GM23338 (cell line): ENCODE results near the gene CYB5R4. TPM values are rescaled to one million over a fixed set of nuclear protein-coding genes. Genes with fewer than 3 reads are reported as not detected.

Experiments used
- ATAC-seq: fragments of 200-7000 bp; cut with Tn5 transposase; 3 replicates; pipeline ENCODE4 v1.9.1; 2020
- DNase-seq: peaks from one replicate; pipeline ENCODE4 v3.0.0-alpha.2; 2015; ENCODE audit warnings: low spot score
- H2AFZ ChIP-seq: fragments of 200-600 bp; sonication (generic); 2 replicates; pipeline ENCODE4 v1.8.0; 2016; ENCODE audit warnings: antibody characterized with exemption, mild to moderate bottlenecking, moderate library complexity
- H3F3A ChIP-seq: fragments of 200-600 bp; sonication (generic); replicated peaks from 2 replicates; pipeline ENCODE4 v1.8.0; 2017; ENCODE audit warnings: antibody characterized with exemption, mixed run types, low read depth
- H3K27ac ChIP-seq: fragments of 200-600 bp; sonication (generic); 2 replicates; pipeline ENCODE4 v1.6.1; 2016; ENCODE audit warnings: low read depth
- H3K27me3 ChIP-seq: fragments of 200-600 bp; sonication (generic); 2 replicates; pipeline ENCODE4 v1.8.0; 2016; ENCODE audit warnings: mild to moderate bottlenecking, mixed run types, moderate library complexity; ENCODE audit not compliant: insufficient read depth
- H3K36me3 ChIP-seq: fragments of 200-600 bp; sonication (generic); 2 replicates; pipeline ENCODE4 v1.8.0; 2016; ENCODE audit warnings: mild to moderate bottlenecking; ENCODE audit not compliant: insufficient read depth
- H3K4me1 ChIP-seq: fragments of 200-600 bp; sonication (generic); 2 replicates; pipeline ENCODE4 v1.8.0; 2016; ENCODE audit warnings: mild to moderate bottlenecking, moderate library complexity; ENCODE audit not compliant: insufficient read depth
- H3K4me2 ChIP-seq: fragments of 200-600 bp; sonication (generic); 2 replicates; pipeline ENCODE4 v1.7.1; 2017; ENCODE audit warnings: mixed run types
- H3K4me3 ChIP-seq: fragments of 200-600 bp; sonication (generic); 2 replicates; pipeline ENCODE4 v1.6.1; 2016; ENCODE audit warnings: mixed run types
- H3K79me2 ChIP-seq: fragments of 200-600 bp; sonication (generic); replicated peaks from 2 replicates; pipeline ENCODE4 v1.8.0; 2017; ENCODE audit warnings: mild to moderate bottlenecking; ENCODE audit not compliant: insufficient read depth
- H3K9me2 ChIP-seq: fragments of 200-600 bp; sonication (generic); 2 replicates; pipeline ENCODE4 v1.8.0; 2017; ENCODE audit not compliant: insufficient read depth
- H4K20me1 ChIP-seq: fragments of 200-600 bp; sonication (generic); replicated peaks from 2 replicates; pipeline ENCODE4 v1.8.0; 2017; ENCODE audit warnings: mild to moderate bottlenecking; ENCODE audit not compliant: insufficient read depth
- H3K27ac Mint-ChIP-seq: 2 replicates; pipeline ENCODE4 v1.8.0; 2020; ENCODE audit warnings: inconsistent platforms, mild to moderate bottlenecking, moderate library complexity, mixed read lengths
- H3K27me3 Mint-ChIP-seq: 3 replicates; pipeline ENCODE4 v1.8.0; 2022; ENCODE audit warnings: low read depth, mild to moderate bottlenecking, moderate library complexity, mixed read lengths, inconsistent platforms; ENCODE audit not compliant: insufficient read depth, poor library complexity
- H3K36me3 Mint-ChIP-seq: 3 replicates; pipeline ENCODE4 v1.8.0; 2021; ENCODE audit warnings: low read depth, mild to moderate bottlenecking, inconsistent platforms, moderate library complexity, mixed read lengths
- H3K4me1 Mint-ChIP-seq: 3 replicates; pipeline ENCODE4 v1.8.0; 2020; ENCODE audit warnings: mild to moderate bottlenecking, inconsistent platforms, mixed read lengths
- H3K4me3 Mint-ChIP-seq: 3 replicates; pipeline ENCODE4 v1.8.0; 2021; ENCODE audit warnings: moderate library complexity, mild to moderate bottlenecking, inconsistent platforms, mixed read lengths
- H3K9me3 Mint-ChIP-seq: 3 replicates; pipeline ENCODE4 v1.8.0; 2020; ENCODE audit warnings: moderate library complexity, mild to moderate bottlenecking, inconsistent platforms, mixed read lengths
- EZH2phosphoT487 ChIP-seq: fragments of 200-600 bp; sonication (generic); IDR thresholded peaks from one replicate; pipeline ENCODE4 v1.8.1; 2018; ENCODE audit warnings: antibody characterized with exemption; ENCODE audit not compliant: unreplicated experiment
- NANOG ChIP-seq: IDR thresholded peaks from 2 replicates; pipeline ENCODE4 v1.6.1; 2016; ENCODE audit warnings: antibody characterized with exemption, borderline replicate concordance
- POLR2AphosphoS5 ChIP-seq: IDR thresholded peaks from 2 replicates; pipeline ENCODE4 v1.6.1; 2016; ENCODE audit warnings: antibody characterized with exemption, low read depth
- STAT1 ChIP-seq: IDR thresholded peaks from one replicate; pipeline ENCODE4 v1.6.1; 2016; ENCODE audit warnings: antibody characterized with exemption; ENCODE audit not compliant: unreplicated experiment
- polyA plus RNA-seq: library from polyadenylated mRNA; unstranded; fragments of >200 nt; fragmentation: Nextera tagmentation; extraction: Ambion mirVana; gene quantifications from 2 replicates; pipeline ENCODE4 v1.2.1, GENCODE V29; 2016
- total RNA-seq: library from RNA; depleted of rRNA; stranded (reverse); fragments of >200 nt; shearing (Covaris generic); gene quantifications from 2 replicates; pipeline ENCODE4 v1.2.3, GENCODE V29; 2014
- TF ChIP-seq, protein P1 (sequence below): fragments of 250-450 bp; sonication (Bioruptor Pico); IDR thresholded peaks from 2 replicates; pipeline ENCODE4 v1.5.0; 2020; ENCODE audit warnings: mild to moderate bottlenecking, moderate library complexity
- TF ChIP-seq, protein P2 (sequence below), 2 experiments: fragments of 200-600 bp in 1 of 2; sonication (generic) in 1 of 2; conservative IDR thresholded peaks; 2 replicates each; pipeline versions ENCODE4 v1.5.1 to v1.6.1; 2016 to 2017; ENCODE audit warnings: antibody characterized with exemption in 2 of 2, low read depth in 2 of 2, mild to moderate bottlenecking in 2 of 2, moderate library complexity in 1 of 2
- TF ChIP-seq, protein P3 (sequence below): IDR thresholded peaks from 2 replicates; pipeline ENCODE4 v1.6.1; 2016; ENCODE audit warnings: antibody characterized with exemption

Gene CYB5R4
- total and polyA plus RNA-seq, 2 experiments from 2014 or later, result 8.9 to 17.2 TPM

DNA sequence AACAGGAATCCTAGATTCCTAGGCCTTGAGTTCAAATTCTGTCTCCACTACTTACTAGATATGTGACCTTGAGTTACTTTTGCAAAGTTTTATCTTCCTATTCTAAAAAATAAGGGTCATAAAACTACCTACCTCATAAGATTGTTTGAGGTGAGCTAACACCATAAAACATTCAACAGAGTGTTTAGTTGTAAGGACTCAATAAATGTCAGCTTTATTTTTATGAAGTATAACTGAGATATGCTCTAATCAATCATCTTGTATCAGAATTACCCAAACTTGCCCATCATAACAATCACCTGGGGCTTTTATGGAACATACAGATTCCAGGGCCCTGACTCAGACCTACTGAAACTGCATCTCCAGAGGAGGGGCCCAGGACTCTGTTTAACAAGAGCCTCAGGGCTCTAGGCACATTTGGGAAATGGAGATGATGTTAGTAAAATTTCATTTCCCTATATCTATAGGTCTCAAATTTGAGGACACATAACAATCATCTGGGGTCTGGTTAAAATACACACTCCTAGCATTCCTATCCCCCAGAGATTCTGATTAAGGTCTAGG lies 138.6 kb downstream of the CYB5R4 start (continued):
- TF ChIP-seq, protein P1, sequence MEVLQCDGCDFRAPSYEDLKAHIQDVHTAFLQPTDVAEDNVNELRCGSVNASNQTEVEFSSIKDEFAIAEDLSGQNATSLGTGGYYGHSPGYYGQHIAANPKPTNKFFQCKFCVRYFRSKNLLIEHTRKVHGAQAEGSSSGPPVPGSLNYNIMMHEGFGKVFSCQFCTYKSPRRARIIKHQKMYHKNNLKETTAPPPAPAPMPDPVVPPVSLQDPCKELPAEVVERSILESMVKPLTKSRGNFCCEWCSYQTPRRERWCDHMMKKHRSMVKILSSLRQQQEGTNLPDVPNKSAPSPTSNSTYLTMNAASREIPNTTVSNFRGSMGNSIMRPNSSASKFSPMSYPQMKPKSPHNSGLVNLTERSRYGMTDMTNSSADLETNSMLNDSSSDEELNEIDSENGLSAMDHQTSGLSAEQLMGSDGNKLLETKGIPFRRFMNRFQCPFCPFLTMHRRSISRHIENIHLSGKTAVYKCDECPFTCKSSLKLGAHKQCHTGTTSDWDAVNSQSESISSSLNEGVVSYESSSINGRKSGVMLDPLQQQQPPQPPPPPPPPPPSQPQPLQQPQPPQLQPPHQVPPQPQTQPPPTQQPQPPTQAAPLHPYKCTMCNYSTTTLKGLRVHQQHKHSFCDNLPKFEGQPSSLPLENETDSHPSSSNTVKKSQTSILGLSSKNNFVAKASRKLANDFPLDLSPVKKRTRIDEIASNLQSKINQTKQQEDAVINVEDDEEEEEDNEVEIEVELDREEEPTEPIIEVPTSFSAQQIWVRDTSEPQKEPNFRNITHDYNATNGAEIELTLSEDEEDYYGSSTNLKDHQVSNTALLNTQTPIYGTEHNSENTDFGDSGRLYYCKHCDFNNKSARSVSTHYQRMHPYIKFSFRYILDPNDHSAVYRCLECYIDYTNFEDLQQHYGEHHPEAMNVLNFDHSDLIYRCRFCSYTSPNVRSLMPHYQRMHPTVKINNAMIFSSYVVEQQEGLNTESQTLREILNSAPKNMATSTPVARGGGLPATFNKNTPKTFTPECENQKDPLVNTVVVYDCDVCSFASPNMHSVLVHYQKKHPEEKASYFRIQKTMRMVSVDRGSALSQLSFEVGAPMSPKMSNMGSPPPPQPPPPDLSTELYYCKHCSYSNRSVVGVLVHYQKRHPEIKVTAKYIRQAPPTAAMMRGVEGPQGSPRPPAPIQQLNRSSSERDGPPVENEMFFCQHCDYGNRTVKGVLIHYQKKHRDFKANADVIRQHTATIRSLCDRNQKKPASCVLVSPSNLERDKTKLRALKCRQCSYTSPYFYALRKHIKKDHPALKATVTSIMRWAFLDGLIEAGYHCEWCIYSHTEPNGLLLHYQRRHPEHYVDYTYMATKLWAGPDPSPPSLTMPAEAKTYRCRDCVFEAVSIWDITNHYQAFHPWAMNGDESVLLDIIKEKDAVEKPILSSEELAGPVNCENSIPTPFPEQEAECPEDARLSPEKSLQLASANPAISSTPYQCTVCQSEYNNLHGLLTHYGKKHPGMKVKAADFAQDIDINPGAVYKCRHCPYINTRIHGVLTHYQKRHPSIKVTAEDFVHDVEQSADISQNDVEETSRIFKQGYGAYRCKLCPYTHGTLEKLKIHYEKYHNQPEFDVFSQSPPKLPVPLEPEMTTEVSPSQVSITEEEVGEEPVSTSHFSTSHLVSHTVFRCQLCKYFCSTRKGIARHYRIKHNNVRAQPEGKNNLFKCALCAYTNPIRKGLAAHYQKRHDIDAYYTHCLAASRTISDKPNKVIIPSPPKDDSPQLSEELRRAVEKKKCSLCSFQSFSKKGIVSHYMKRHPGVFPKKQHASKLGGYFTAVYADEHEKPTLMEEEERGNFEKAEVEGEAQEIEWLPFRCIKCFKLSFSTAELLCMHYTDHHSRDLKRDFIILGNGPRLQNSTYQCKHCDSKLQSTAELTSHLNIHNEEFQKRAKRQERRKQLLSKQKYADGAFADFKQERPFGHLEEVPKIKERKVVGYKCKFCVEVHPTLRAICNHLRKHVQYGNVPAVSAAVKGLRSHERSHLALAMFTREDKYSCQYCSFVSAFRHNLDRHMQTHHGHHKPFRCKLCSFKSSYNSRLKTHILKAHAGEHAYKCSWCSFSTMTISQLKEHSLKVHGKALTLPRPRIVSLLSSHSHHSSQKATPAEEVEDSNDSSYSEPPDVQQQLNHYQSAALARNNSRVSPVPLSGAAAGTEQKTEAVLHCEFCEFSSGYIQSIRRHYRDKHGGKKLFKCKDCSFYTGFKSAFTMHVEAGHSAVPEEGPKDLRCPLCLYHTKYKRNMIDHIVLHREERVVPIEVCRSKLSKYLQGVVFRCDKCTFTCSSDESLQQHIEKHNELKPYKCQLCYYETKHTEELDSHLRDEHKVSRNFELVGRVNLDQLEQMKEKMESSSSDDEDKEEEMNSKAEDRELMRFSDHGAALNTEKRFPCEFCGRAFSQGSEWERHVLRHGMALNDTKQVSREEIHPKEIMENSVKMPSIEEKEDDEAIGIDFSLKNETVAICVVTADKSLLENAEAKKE (CRISPR knock-in tag), result no peak
- TF ChIP-seq, protein P2, sequence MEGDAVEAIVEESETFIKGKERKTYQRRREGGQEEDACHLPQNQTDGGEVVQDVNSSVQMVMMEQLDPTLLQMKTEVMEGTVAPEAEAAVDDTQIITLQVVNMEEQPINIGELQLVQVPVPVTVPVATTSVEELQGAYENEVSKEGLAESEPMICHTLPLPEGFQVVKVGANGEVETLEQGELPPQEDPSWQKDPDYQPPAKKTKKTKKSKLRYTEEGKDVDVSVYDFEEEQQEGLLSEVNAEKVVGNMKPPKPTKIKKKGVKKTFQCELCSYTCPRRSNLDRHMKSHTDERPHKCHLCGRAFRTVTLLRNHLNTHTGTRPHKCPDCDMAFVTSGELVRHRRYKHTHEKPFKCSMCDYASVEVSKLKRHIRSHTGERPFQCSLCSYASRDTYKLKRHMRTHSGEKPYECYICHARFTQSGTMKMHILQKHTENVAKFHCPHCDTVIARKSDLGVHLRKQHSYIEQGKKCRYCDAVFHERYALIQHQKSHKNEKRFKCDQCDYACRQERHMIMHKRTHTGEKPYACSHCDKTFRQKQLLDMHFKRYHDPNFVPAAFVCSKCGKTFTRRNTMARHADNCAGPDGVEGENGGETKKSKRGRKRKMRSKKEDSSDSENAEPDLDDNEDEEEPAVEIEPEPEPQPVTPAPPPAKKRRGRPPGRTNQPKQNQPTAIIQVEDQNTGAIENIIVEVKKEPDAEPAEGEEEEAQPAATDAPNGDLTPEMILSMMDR (conservative IDR thresholded peaks at IDR 0.05; ENCODE audit: low read depth in 2 of 2), result no peak
- no peak for TF ChIP-seq POLR2AphosphoS5

GRCh38 chr6:84001119-84001518 lies 141.6 kb downstream of the CYB5R4 start:
- no peak overlapping the region for H3K27ac ChIP-seq
- Mint-ChIP-seq H3K27me3 (peaks cover 1% of the 10 kb centered on the region), H3K27ac (no peak overlapping the region), H3K36me3 (peaks cover 8% of the 10 kb centered on the region), H3K4me1 (peaks cover 21% of the 10 kb centered on the region), H3K9me3 (peaks cover 6% of the 10 kb centered on the region), H3K4me3 (no peak overlapping the region)
- no peaks in the 10 kb centered on the region for H4K20me1 ChIP-seq
- no peak overlapping the region for H2AFZ ChIP-seq
- H3K79me2 ChIP-seq, result no peaks in the 10 kb centered on the region
- no peaks in the 10 kb centered on the region for H3F3A ChIP-seq
- DNase-seq (no peak), ATAC-seq (no peak)
- H3K27me3 ChIP-seq, result no peaks in the 10 kb centered on the region
- H3K36me3 ChIP-seq, result no peaks in the 10 kb centered on the region
- H3K9me2 ChIP-seq, result 0 out of 2 replicates have a peak, but pooled peaks cover 7% of the 10 kb centered on the region
- peaks cover 10% of the 10 kb centered on the region; the same call in 1 of the 2 replicates for H3K4me1 ChIP-seq
- H3K4me3 ChIP-seq, result no peak overlapping the region
- H3K4me2 ChIP-seq, result no peak overlapping the region
- no peak for TF ChIP-seq POLR2AphosphoS5
- no peak for TF ChIP-seq NANOG
- TF ChIP-seq, protein P2 (conservative IDR thresholded peaks at IDR 0.05; ENCODE audit: low read depth in 2 of 2), result no peak
- TF ChIP-seq STAT1, result no peak
- TF ChIP-seq, protein P3, sequence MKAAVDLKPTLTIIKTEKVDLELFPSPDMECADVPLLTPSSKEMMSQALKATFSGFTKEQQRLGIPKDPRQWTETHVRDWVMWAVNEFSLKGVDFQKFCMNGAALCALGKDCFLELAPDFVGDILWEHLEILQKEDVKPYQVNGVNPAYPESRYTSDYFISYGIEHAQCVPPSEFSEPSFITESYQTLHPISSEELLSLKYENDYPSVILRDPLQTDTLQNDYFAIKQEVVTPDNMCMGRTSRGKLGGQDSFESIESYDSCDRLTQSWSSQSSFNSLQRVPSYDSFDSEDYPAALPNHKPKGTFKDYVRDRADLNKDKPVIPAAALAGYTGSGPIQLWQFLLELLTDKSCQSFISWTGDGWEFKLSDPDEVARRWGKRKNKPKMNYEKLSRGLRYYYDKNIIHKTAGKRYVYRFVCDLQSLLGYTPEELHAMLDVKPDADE, result no peak
- TF ChIP-seq EZH2phosphoT487, result no peak
